ENCODE results near the gene PMPCA. TPM values are rescaled to one million over a fixed set of nuclear protein-coding genes. Genes with fewer than 3 reads are reported as not detected.

PMPCA gene
- polyA plus RNA-seq, 1 donor (not counting 4 experiments of a cell fraction or from before 2014, with no cell fraction given), result 85.9 TPM

DNA sequence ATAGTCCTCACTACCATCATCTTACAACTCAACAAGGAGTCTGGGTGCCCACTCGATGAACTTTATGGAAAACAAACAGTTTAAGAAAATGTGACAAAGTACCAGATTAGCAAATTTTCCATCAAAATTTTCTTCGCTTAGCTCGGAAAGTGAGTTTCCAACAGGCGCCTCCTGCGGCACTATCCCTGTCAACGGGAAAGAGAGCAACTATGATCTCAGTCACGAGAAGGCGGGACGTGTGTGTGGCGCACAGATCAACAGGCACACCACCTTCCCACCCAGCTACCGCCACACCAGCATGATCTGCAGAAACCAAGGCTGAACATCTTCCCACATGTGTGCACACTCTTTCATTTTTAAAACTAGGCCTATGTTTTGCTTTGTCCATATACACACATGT lies 42.9 kb downstream of the PMPCA start:
- no peak for FAIRE-seq
- no peak overlapping the region for H2AFZ ChIP-seq (ENCODE audit: control insufficient read depth, low read length)
- H3K36me3 ChIP-seq (ENCODE audit: control insufficient read depth in 2 of 2, extremely low read depth in 1 of 2, insufficient read depth in 2 of 2, low read length in 2 of 2), result peaks cover 54 to 57% of the 10 kb centered on the region in 2 experiments
- dilution Hi-C loops (cut with MboI; ENCODE audit: extremely low pct_ligation_motif_present, low sequenced_read_pairs), result no loop called here
- TF ChIP-seq, protein P1, sequence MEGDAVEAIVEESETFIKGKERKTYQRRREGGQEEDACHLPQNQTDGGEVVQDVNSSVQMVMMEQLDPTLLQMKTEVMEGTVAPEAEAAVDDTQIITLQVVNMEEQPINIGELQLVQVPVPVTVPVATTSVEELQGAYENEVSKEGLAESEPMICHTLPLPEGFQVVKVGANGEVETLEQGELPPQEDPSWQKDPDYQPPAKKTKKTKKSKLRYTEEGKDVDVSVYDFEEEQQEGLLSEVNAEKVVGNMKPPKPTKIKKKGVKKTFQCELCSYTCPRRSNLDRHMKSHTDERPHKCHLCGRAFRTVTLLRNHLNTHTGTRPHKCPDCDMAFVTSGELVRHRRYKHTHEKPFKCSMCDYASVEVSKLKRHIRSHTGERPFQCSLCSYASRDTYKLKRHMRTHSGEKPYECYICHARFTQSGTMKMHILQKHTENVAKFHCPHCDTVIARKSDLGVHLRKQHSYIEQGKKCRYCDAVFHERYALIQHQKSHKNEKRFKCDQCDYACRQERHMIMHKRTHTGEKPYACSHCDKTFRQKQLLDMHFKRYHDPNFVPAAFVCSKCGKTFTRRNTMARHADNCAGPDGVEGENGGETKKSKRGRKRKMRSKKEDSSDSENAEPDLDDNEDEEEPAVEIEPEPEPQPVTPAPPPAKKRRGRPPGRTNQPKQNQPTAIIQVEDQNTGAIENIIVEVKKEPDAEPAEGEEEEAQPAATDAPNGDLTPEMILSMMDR (optimal IDR thresholded peaks at IDR 0.05 in 1 of 3, IDR thresholded peaks at IDR 0.05 in 1 of 3, conservative IDR thresholded peaks at IDR 0.05 in 1 of 3; ENCODE audit: extremely low read depth in 1 of 3, insufficient read depth in 2 of 3, low read length in 3 of 3), result no peak
- TF ChIP-seq EZH2 (IDR thresholded peaks at IDR 0.05; ENCODE audit: low read length), result no peak
- DNase-seq (ENCODE audit: low read depth, low spot score), result no peak
- no peak overlapping the region for H3K27ac ChIP-seq (ENCODE audit: control insufficient read depth, insufficient read depth, low read length)
- H3K9me1 ChIP-seq (ENCODE audit: control insufficient read depth, extremely low read depth, insufficient read depth, low read length), result no peaks in the 10 kb centered on the region
- H3K79me2 ChIP-seq (ENCODE audit: control insufficient read depth, insufficient read depth, low read length), result no peaks in the 10 kb centered on the region
- no peaks in the 10 kb centered on the region for H3K9me3 ChIP-seq (ENCODE audit: control insufficient read depth, low read depth, low read length)
- H3K4me1 ChIP-seq (ENCODE audit: control insufficient read depth, extremely low read depth, insufficient read depth, low read length), result no peaks in the 10 kb centered on the region
- H3K4me2 ChIP-seq (ENCODE audit: control insufficient read depth, extremely low read depth, insufficient read depth, low read depth, low read length), result no peak overlapping the region
- peaks cover 3% of the 10 kb centered on the region for H4K20me1 ChIP-seq (ENCODE audit: control insufficient read depth, extremely low read depth, insufficient read depth, low read length)
- no peak overlapping the region for H3K9ac ChIP-seq (ENCODE audit: control insufficient read depth, extremely low read depth, insufficient read depth, low read length)
- no peaks in the 10 kb centered on the region for H3K27me3 ChIP-seq (ENCODE audit: control insufficient read depth, extremely low read depth, insufficient read depth, low read length)
- no peak overlapping the region for H3K4me3 ChIP-seq (ENCODE audit: control insufficient read depth in 2 of 3, extremely low read depth in 1 of 3, insufficient read depth in 2 of 3, low read depth in 1 of 3, low read length in 3 of 3)

DNA sequence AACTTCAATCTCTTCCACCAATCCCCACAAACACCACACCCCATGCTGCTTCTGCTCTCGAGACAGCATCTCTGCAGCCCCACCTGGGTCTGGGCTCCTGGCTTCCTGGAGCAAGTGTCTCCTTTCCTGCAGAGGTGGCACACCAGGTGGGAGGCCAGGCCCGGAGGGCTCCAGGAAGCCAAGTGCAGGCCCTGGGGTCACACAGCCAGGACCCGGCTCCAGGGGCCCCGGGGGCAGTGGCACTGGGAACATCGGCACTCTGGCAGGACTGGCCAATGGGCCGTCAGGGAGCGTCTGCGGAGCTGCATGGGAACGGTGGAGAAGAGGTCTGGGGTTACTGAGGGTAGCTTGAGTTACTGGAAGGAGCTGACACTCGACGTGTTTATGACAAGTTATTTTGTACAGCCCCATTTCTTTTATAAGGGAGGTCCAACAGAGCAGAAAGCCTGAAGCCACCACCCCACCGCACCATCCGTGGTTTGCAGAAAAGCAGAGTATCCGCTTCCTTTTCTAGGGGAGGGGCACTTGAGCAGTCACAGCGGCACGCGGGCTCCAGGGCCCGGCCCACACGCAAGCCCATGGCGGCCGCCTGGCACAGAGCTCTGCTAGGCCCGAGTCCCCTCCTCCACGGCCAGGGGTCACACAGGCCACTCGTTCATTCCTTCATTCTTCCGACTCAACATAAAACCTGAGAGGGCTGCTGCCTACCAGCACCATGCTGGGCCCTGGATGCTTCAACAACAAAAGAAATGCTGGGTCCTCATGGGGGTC lies 43.8 kb downstream of the PMPCA start:
- Histone ChIP-seq H3K9ac (ENCODE audit: control insufficient read depth, extremely low read depth, insufficient read depth, low read length) (no peak overlapping the region), H3K36me3 (ENCODE audit: control insufficient read depth in 2 of 2, extremely low read depth in 1 of 2, insufficient read depth in 2 of 2, low read length in 2 of 2) (peaks cover 54 to 58% of the 10 kb centered on the region in 2 experiments), H3K4me1 (ENCODE audit: control insufficient read depth, extremely low read depth, insufficient read depth, low read length) (no peaks in the 10 kb centered on the region), H3K9me1 (ENCODE audit: control insufficient read depth, extremely low read depth, insufficient read depth, low read length) (no peaks in the 10 kb centered on the region), H3K4me2 (ENCODE audit: control insufficient read depth, extremely low read depth, insufficient read depth, low read depth, low read length) (no peak overlapping the region), H3K9me3 (ENCODE audit: control insufficient read depth, low read depth, low read length) (no peaks in the 10 kb centered on the region), H2AFZ (ENCODE audit: control insufficient read depth, low read length) (no peak overlapping the region), H3K79me2 (ENCODE audit: control insufficient read depth, insufficient read depth, low read length) (no peaks in the 10 kb centered on the region), H4K20me1 (ENCODE audit: control insufficient read depth, extremely low read depth, insufficient read depth, low read length) (peaks cover 3% of the 10 kb centered on the region), H3K4me3 (ENCODE audit: control insufficient read depth in 2 of 3, extremely low read depth in 1 of 3, insufficient read depth in 2 of 3, low read depth in 1 of 3, low read length in 3 of 3) (no peak overlapping the region), H3K27me3 (ENCODE audit: control insufficient read depth, extremely low read depth, insufficient read depth, low read length) (no peaks in the 10 kb centered on the region), H3K27ac (ENCODE audit: control insufficient read depth, insufficient read depth, low read length) (no peak overlapping the region)
- FAIRE-seq, result no peak
- TF ChIP-seq, protein P1 (optimal IDR thresholded peaks at IDR 0.05 in 1 of 3, IDR thresholded peaks at IDR 0.05 in 1 of 3, conservative IDR thresholded peaks at IDR 0.05 in 1 of 3; ENCODE audit: extremely low read depth in 1 of 3, insufficient read depth in 2 of 3, low read length in 3 of 3), result no peak
- no peak for TF ChIP-seq EZH2 (IDR thresholded peaks at IDR 0.05; ENCODE audit: low read length)
- dilution Hi-C loops (cut with MboI; ENCODE audit: extremely low pct_ligation_motif_present, low sequenced_read_pairs), result no loop called here
- DNase-seq (ENCODE audit: low read depth, low spot score), result no peak

Measured in keratinocyte (primary cell).